ENCODE results near the gene TAF15. TPM values are rescaled to one million over a fixed set of nuclear protein-coding genes. Genes with fewer than 3 reads are reported as not detected.

Gene TAF15
- total and polyA plus RNA-seq, 2 donors from 2014 or later: 66.3 to 149 TPM

DNA sequence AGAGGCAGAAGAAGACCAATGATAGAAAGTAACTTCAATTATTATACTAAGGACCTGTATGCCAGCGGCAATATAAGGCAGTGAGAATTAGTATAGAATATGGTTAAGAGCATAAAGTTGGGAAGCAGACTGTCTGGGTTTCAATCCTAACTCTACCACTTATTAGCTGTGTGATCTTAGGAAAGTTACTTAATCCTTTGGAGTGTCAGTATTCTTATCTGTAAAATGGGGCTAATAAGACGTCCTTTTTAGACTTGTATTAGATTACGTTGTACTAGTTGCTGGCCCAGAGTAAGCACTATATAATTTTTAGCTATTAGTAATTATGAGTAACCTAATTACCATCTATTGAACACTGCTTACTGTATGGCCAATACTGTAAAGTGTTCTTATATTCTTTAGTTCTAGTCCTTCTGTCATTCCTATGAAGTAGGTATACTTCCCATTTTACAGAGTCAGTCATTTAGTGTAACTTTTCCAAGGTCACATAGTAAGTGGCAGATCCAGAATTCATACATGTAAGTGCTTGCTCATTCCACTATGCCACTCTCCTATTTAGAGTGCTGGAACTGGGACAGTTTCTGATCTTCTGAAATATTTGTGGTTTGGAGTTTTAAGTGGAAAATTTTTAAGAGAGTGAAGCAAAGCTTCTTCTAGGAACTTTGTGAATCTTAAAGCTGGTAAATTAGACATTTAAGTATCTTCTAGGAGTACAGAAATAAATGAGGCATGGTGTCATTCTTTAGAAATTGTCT is 36.9 kb downstream of the TAF15 start:
- H3K4me3 ChIP-seq (ENCODE audit: low read length in 3 of 3): no peak overlapping the region
- H3K27ac ChIP-seq (ENCODE audit: low read depth in 2 of 2, low read length in 2 of 2): no peak overlapping the region
- no peak for TF ChIP-seq CTCF (IDR thresholded peaks at IDR 0.05; ENCODE audit: borderline replicate concordance, extremely low read depth, insufficient read depth)
- DNase-seq (no peak), FAIRE-seq (no peak)
- H3K9me3 ChIP-seq (ENCODE audit: control insufficient read depth in 2 of 3, insufficient read depth in 1 of 3, low read length in 3 of 3): no peaks in the 10 kb centered on the region
- H3K9ac ChIP-seq (ENCODE audit: low read length in 3 of 3): no peak overlapping the region
- H3K27me3 ChIP-seq (ENCODE audit: control insufficient read depth, insufficient read depth, low read length): no peaks in the 10 kb centered on the region
- peaks cover 12 to 46% (median 35%) of the 10 kb centered on the region in 3 donors for H3K36me3 ChIP-seq (ENCODE audit: control insufficient read depth in 2 of 3, insufficient read depth in 3 of 3, low read length in 3 of 3)
- no peaks in the 10 kb centered on the region for H3K4me1 ChIP-seq (ENCODE audit: control insufficient read depth in 2 of 3, insufficient read depth in 2 of 3, low read depth in 1 of 3, low read length in 3 of 3)
- intact Hi-C loops (cut with DNase I): no loop called here

GRCh38 chr17:35847006-35847405 is 37.7 kb downstream of the TAF15 start:
- Histone ChIP-seq H3K4me1 (ENCODE audit: control insufficient read depth in 2 of 3, insufficient read depth in 2 of 3, low read depth in 1 of 3, low read length in 3 of 3) (no peaks in the 10 kb centered on the region), H3K9ac (ENCODE audit: low read length in 3 of 3) (no peak overlapping the region), H3K4me3 (ENCODE audit: low read length in 3 of 3) (no peak overlapping the region), H3K27ac (ENCODE audit: low read depth in 2 of 2, low read length in 2 of 2) (no peak overlapping the region), H3K9me3 (ENCODE audit: control insufficient read depth in 2 of 3, insufficient read depth in 1 of 3, low read length in 3 of 3) (no peaks in the 10 kb centered on the region), H3K36me3 (ENCODE audit: control insufficient read depth in 2 of 3, insufficient read depth in 3 of 3, low read length in 3 of 3) (peaks cover 12 to 40% (median 31%) of the 10 kb centered on the region in 3 donors), H3K27me3 (ENCODE audit: control insufficient read depth, insufficient read depth, low read length) (no peaks in the 10 kb centered on the region)
- TF ChIP-seq CTCF (IDR thresholded peaks at IDR 0.05; ENCODE audit: borderline replicate concordance, extremely low read depth, insufficient read depth): no peak
- intact Hi-C loops (cut with DNase I): no loop called here
- DNase-seq (no peak), FAIRE-seq (no peak)

GRCh38 chr17:35847633-35848373 is 38.5 kb downstream of the TAF15 start:
- H3K36me3 ChIP-seq (ENCODE audit: control insufficient read depth in 2 of 3, insufficient read depth in 3 of 3, low read length in 3 of 3): peaks cover 12 to 35% (median 26%) of the 10 kb centered on the region in 3 donors
- no peaks in the 10 kb centered on the region for H3K4me1 ChIP-seq (ENCODE audit: control insufficient read depth in 2 of 3, insufficient read depth in 2 of 3, low read depth in 1 of 3, low read length in 3 of 3)
- intact Hi-C loops (cut with DNase I): no loop called here
- H3K9ac ChIP-seq (ENCODE audit: low read length in 3 of 3): no peak overlapping the region
- H3K9me3 ChIP-seq (ENCODE audit: control insufficient read depth in 2 of 3, insufficient read depth in 1 of 3, low read length in 3 of 3): no peaks in the 10 kb centered on the region
- FAIRE-seq (no peak), DNase-seq (no peak)
- TF ChIP-seq CTCF (IDR thresholded peaks at IDR 0.05; ENCODE audit: borderline replicate concordance, extremely low read depth, insufficient read depth): no peak
- no peak overlapping the region for H3K27ac ChIP-seq (ENCODE audit: low read depth in 2 of 2, low read length in 2 of 2)
- H3K4me3 ChIP-seq (ENCODE audit: low read length in 3 of 3): no peak overlapping the region
- no peaks in the 10 kb centered on the region for H3K27me3 ChIP-seq (ENCODE audit: control insufficient read depth, insufficient read depth, low read length)

All from kidney (tissue), 14 donors.